Activated CD8-positive, alpha-beta memory T cell treated with anti-CD3 and anti-CD28 coated beads for 1 hour (primary cell): ENCODE data around the gene KLHL2.
A peak's percentile ranks its signal among the peaks of the same experiment; 100 is the strongest.
"Not testable (repeated sequence)": the region's sequence is repeated elsewhere in the genome, so short reads cannot be mapped to it uniquely, and the experiment has no call there.

Experiments used
- DNase-seq, 2 donors: peaks; one replicate each; pipeline ENCODE4 v3.0.0-alpha.2; 2020; ENCODE audit warnings: low read depth in 1 of 2; ENCODE audit errors: extremely low read depth in 1 of 2

KLHL2 gene

GRCh38 chr4:165326831-165327210 lies 119.5 kb downstream of the KLHL2 start:
- no peak for DNase-seq

- peak; percentile 94 to 97 for DNase-seq
Observed at GRCh38 chr4:165327211-165328100, 120.1 kb downstream of the KLHL2 start, which contains the start of gene MSMO1. Gene MSMO1 (plus strand): TSS chr4:165327669. CDS start chr4:165333371, 5,702 bp downstream.

GRCh38 chr4:165328101-165328425 lies 120.7 kb downstream of the KLHL2 start:
- no peak for DNase-seq

- no peak for DNase-seq
Observed at GRCh38 chr4:165328708-165329107, 121.3 kb downstream of the KLHL2 start.

GRCh38 chr4:165330071-165330470 lies 122.7 kb downstream of the KLHL2 start:
- no peak for DNase-seq

DNA sequence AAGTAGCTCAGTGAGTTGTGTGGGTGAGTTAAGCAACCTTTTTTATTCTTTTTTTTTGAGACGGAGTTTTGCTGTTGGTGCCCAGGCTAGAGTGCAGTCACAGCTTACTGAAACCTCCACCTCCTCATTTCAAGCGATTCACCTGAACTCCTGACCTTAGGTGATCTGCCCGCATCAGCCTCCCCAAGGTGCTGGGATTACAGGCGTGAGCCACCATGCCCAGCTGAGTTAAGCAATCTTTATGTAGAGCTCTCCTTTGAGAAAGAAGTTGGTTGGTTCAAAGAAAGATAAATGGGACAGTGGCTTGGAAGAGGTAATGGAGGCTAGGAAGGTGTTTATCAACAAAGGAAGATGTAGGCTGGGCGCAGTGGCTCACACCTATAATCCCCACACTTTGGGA lies 123.3 kb downstream of the KLHL2 start:
- no peak for DNase-seq

DNA sequence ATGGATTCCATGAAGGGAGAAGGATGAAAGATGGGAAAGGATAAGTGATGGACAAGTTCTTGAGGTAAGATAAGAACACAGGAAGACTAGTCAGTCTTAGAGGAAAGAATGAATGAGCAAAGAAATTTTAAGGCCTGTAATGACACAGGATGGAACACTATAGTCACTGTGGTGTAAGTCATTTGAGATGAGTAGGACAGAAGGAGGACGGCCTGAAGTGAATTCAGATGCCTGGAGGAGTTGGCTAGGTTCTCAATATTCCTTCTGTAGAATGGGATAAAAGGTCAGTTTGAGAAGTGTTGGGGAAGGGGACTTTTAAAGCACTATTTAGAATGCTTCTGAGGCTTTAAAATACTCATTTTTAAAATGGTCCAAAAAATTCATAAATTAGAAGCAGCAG lies 124.0 kb downstream of the KLHL2 start:
- no peak for DNase-seq

DNA sequence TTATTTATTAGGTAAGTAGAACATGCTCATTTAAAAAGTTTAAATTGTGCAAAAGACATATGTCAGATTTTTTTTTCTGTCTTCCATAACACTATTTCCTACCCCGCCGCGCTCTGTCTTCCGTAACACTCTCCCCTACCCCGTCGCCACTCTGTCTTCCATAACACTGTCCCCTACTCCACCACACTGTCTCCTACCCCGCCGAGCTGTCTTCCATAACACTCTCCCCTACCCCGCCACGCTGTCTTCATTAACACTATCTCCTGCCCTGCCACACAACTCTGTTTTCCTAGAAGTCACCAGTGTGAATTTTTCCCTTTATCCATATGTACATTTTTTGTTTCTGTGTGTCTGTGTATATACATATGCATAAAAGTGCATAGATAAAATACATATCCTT lies 124.5 kb downstream of the KLHL2 start:
- no peak for DNase-seq

GRCh38 chr4:165332502-165332901 lies 125.1 kb downstream of the KLHL2 start:
- no peak for DNase-seq

GRCh38 chr4:165335163-165335703 lies 127.9 kb downstream of the KLHL2 start:
- no peak for DNase-seq

- DNase-seq: no peak
Observed at GRCh38 chr4:165336743-165337142, 129.4 kb downstream of the KLHL2 start.

- not testable (repeated sequence) for DNase-seq
Observed at GRCh38 chr4:165342340-165342739, 135.0 kb downstream of the KLHL2 start.

DNA sequence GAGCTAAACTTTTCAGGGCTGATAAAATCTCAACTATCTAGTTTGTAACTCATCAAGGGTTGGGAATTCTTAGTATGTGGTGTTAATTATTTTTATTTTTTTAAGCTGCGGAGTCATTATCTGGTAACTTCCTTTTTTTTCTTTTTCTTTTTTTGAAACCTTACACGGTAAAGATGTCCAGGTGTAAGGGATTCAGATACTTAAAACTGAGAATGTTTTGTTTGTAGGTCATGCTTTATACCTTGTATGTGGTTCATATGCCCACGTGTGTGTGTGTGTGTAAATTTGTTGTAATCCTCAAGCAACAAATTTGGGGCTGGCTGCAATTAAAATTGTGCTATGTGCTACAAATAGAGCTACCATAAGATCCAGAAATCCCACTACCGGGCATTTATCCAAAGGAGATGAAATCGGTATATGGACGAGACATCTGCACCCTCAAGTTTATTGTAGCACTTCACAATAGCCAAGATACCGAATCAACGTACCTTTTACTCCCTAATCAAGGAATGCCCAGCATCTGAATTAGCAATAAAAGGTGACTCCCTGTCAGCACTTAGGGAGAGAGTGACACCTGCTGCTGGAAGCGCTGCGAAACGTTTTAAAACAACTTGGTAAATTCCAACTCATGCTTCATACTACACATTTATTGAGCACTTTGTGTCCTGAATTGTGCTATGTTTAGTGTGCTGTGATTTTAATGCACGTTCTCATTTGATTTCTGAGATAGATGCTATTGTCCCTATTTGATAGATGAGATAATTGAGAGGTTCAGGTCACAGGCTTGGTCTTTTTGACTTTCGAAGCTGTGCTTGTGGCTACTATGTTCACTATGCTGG lies 136.2 kb downstream of the KLHL2 start:
- no peak for DNase-seq

DNA sequence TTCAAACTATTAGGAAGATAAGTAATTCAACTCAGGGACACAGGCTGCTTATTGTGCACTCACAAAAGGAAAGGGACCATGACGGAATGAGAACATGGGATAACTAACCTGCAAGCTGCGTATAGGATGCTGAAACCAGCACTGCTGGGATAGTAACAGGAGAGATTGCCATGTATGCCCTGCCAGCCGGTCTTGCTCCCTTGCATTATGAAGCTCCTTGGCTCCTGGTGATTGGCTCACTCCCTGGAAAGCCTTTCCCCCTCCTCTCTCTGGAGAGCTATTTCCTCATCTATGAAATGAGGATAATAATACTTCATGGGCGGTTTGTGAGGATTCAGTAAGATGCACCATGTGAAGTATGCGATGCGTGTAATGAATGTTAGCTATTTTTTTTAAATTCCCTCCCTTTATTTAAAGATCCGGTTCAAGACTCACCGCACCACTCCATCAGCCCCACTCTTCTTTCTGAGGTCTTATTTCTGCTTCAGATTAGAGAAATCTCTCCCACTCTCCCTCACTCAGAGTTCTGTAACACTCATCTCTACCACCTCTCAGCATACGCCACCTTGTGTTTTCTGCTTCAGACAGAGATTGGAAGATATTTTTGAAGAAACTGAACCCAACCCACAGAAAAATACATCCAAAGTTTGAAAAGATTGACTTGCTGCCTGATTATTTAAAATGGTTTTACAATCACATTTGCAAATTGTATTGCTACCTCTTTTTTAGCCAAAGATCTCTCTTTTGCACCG lies 138.5 kb downstream of the KLHL2 start:
- no peak for DNase-seq

GRCh38 chr4:165347647-165348569 lies 140.5 kb downstream of the KLHL2 start:
- DNase-seq: no peak

- DNase-seq: no peak
Observed at GRCh38 chr4:165351359-165352130, 144.2 kb downstream of the KLHL2 start.

DNA sequence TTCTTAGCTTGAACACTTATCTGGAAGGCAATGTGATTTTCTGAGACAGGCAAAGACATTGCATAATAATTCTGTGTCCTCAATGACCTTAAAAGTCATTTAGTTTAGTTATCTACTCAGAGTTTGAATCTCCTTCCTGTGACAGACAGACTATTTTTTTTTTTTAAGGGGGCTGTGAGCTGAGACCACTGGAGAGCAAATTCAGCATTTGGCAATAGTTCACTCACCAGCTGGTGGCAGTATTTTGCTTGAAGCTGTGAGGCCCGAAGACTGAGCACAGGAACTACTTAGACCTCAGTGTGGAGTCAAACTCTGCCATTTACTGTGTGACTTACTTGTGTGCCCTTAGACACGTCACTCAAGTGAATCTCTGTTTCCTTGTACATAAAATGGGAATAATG lies 148.5 kb downstream of the KLHL2 start:
- no peak for DNase-seq

DNA sequence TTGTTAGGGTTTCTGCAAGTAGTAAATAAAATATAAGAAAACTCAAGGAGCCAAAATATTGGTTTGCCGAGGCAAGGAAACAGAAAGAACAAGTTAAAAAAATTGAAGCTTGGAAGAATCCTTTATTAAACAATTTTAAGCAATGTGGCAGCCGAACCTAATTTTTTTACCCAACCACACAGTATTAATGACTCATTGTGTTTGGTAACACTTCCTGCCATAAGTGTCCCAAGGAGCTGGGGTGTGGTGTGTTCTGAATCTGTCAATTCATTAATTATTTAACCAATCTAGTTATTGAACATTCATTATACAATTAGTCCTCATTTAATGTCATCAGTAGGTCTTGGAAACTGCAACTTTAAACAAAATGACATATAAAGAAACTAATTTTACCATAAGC lies 152.1 kb downstream of the KLHL2 start:
- DNase-seq: no peak

- no peak for DNase-seq
Observed at GRCh38 chr4:165360041-165360695, 152.8 kb downstream of the KLHL2 start.
